HepG2 (cell line): ENCODE measurements around the gene IFIT3. TPM values are rescaled to one million over a fixed set of nuclear protein-coding genes. Genes with fewer than 3 reads are reported as not detected.

Source experiments
- ATAC-seq: fragments of 200-7000 bp; cut with Tn5 transposase; 3 replicates; pipeline ENCODE4 v1.9.1; 2020; ENCODE audit warnings: mild to moderate bottlenecking, moderate library complexity
- BruUV-seq: library from RNA; stranded (reverse); fragments of 400-500 nt; replicated peaks from 2 replicates; lab custom pipeline; 2021; lab: Mats Ljungman, UMichigan
- CTCF ChIA-PET: fragments of 300-600 bp; formaldehyde crosslinking; extraction: SDS; loops from one replicate; lab custom pipeline; 2021; ENCODE audit warnings: low total read pairs, inconsistent platforms, low intra/inter-chr PET ratio; lab: Yijun Ruan, JAX
- POLR2A ChIA-PET: fragments of 350-600 bp; sonication (Branson Sonifier 250); formaldehyde crosslinking; loops from one replicate; lab custom pipeline; 2020; ENCODE audit warnings: antibody characterized with exemption, inconsistent platforms; lab: Yijun Ruan, JAX
- DNase-seq: peaks from one replicate; pipeline ENCODE4 v3.0.0-alpha.2; 2015; ENCODE audit warnings: low spot score
- FAIRE-seq: peaks from 3 replicates; lab custom pipeline; 2011; peaks lifted over from hg19 to GRCh38; lab: Jason Lieb, UNC
- H2AFZ ChIP-seq: one replicate; pipeline ENCODE4 v1.6.1; 2011; ENCODE audit warnings: low read length, inconsistent platforms
- H3K27ac ChIP-seq: fragments of 300-600 bp; 3 replicates; pipeline ENCODE4 v1.8.0; 2011; ENCODE audit warnings: mixed run types, mild to moderate bottlenecking, mixed read lengths, low read length, inconsistent platforms; ENCODE audit not compliant: insufficient read depth; ENCODE audit errors: extremely low read length
- H3K27me3 ChIP-seq, 2 experiments: fragments of 200-600 bp in 1 of 2; 2 replicates in 1 of 2; 3 replicates in 1 of 2; pipeline versions ENCODE4 v1.6.0 to v1.8.0; 2011; ENCODE audit warnings: low read length in 2 of 2, mild to moderate bottlenecking in 2 of 2, moderate library complexity in 2 of 2, inconsistent platforms in 1 of 2; ENCODE audit not compliant: insufficient read depth in 2 of 2, control insufficient read depth in 1 of 2
- H3K36me3 ChIP-seq, 2 experiments: fragments of 200-600 bp in 1 of 2; replicated peaks in 1 of 2; 2 replicates in 1 of 2; 3 replicates in 1 of 2; pipeline versions ENCODE4 v1.5.1 to v1.8.0; 2011; ENCODE audit warnings: low read length in 2 of 2, inconsistent platforms in 1 of 2; ENCODE audit not compliant: insufficient read depth in 2 of 2, control insufficient read depth in 1 of 2
- H3K4me1 ChIP-seq: 2 replicates; pipeline ENCODE4 v1.5.1; 2012; ENCODE audit warnings: low read length, inconsistent platforms; ENCODE audit not compliant: insufficient read depth
- H3K4me2 ChIP-seq: 2 replicates; pipeline ENCODE4 v1.6.0; 2011; ENCODE audit warnings: low read depth, low read length, inconsistent platforms
- H3K4me3 ChIP-seq, 3 experiments: fragments of 200-600 bp in 1 of 3; sonication (generic), shearing (Covaris generic) in 1 of 3; replicated peaks in 1 of 3; 2 replicates each; pipeline ENCODE4 v1.5.1; 2011 to 2016; ENCODE audit warnings: low read length in 3 of 3, inconsistent platforms in 2 of 3, low read depth in 2 of 3, mild to moderate bottlenecking in 2 of 3, control low read depth in 1 of 3, mixed read lengths in 1 of 3; ENCODE audit not compliant: insufficient read depth in 1 of 3
- H3K79me2 ChIP-seq: one replicate; pipeline ENCODE4 v1.6.1; 2011; ENCODE audit warnings: low read length, inconsistent platforms; ENCODE audit not compliant: insufficient read depth
- H3K9ac ChIP-seq: 2 replicates; pipeline ENCODE4 v1.6.0; 2011; ENCODE audit warnings: mild to moderate bottlenecking, low read depth, low read length, inconsistent platforms; ENCODE audit not compliant: insufficient read depth
- H3K9me3 ChIP-seq: 2 replicates; pipeline ENCODE4 v1.5.1; 2012; ENCODE audit warnings: mild to moderate bottlenecking, low read length
- H4K20me1 ChIP-seq: 2 replicates; pipeline ENCODE4 v1.6.0; 2011; ENCODE audit warnings: inconsistent platforms, mild to moderate bottlenecking, low read length, moderate library complexity; ENCODE audit not compliant: insufficient read depth
- ARID5B ChIP-seq: IDR thresholded peaks from 2 replicates; pipeline ENCODE4 v1.4.0; 2020; ENCODE audit warnings: mild to moderate bottlenecking, missing genetic modification reagents
- BRCA1 ChIP-seq: sonication (generic); formaldehyde crosslinking; IDR thresholded peaks from 2 replicates; pipeline ENCODE4 v1.4.0; 2020; ENCODE audit warnings: missing genetic modification reagents
- GATAD1 ChIP-seq: IDR thresholded peaks from 2 replicates; pipeline ENCODE4 v1.6.1; 2016; ENCODE audit warnings: missing genetic modification reagents, missing compliant biosample characterization
- HNF4G ChIP-seq, 2 experiments: sonication (generic) in 1 of 2; formaldehyde crosslinking in 1 of 2; IDR thresholded peaks; 2 replicates each; pipeline versions ENCODE4 v1.4.0 to v1.6.1; 2011 to 2020; ENCODE audit warnings: borderline replicate concordance in 2 of 2, low read depth in 2 of 2, mild to moderate bottlenecking in 2 of 2, low read length in 1 of 2, missing genetic modification reagents in 1 of 2, moderate library complexity in 1 of 2
- KDM1A ChIP-seq: IDR thresholded peaks from 2 replicates; pipeline ENCODE4 v1.6.1; 2016; ENCODE audit warnings: missing compliant biosample characterization
- NCOA1 ChIP-seq: sonication (generic); formaldehyde crosslinking; IDR thresholded peaks from 2 replicates; pipeline ENCODE4 v1.9.0; 2021; ENCODE audit warnings: missing genetic modification reagents
- RFXAP ChIP-seq: sonication (generic); formaldehyde crosslinking; IDR thresholded peaks from 2 replicates; pipeline ENCODE4 v1.4.0; 2020; ENCODE audit warnings: missing genetic modification reagents, borderline replicate concordance
- ZNF136 ChIP-seq: sonication (generic); formaldehyde crosslinking; IDR thresholded peaks from 2 replicates; pipeline ENCODE4 v1.8.1; 2022; ENCODE audit warnings: low read depth, mild to moderate bottlenecking, moderate library complexity, missing genetic modification reagents
- ZNF773 ChIP-seq: sonication (generic); formaldehyde crosslinking; IDR thresholded peaks from 2 replicates; pipeline ENCODE4 v1.4.0; 2020; ENCODE audit warnings: missing genetic modification reagents, borderline replicate concordance
- WGBS: methylation state at CpG from one replicate; pipeline ENCODE4 v1.1.6; 2017; ENCODE audit warnings: low lambda C conversion rate; 5-methylcytosine and 5-hydroxymethylcytosine counted together
- in situ Hi-C: cut with HindIII; loops from 2 replicates; pipeline ENCODE4 v1.10.0; 2017; ENCODE audit warnings: low pct_unique_long_range_greater_than_20kb; ENCODE audit not compliant: extremely low pct_ligation_motif_present
- intact Hi-C: fragments of 100-400 bp; cut with micrococcal nuclease; formaldehyde crosslinking; loops from one replicate; pipeline ENCODE4 v1.10.0; 2022; ENCODE audit not compliant: unreplicated experiment
- polyA plus RNA-seq, 8 experiments: library from polyadenylated mRNA; depleted of rRNA in 3 of 8; stranded (reverse) in 7 of 8; unstranded in 1 of 8; fragments of >200 nt; fragmentation: Illumina TruSeq in 4 of 8; extraction: Trizol in 4 of 8; gene quantifications; 2 replicates each; pipeline versions ENCODE4 v1.2.1 to v1.2.3, GENCODE V29; 2011 to 2016; ENCODE audit warnings: low read depth in 4 of 8, missing spikeins in 1 of 8, mixed read lengths in 1 of 8; ENCODE audit not compliant: insufficient read depth in 1 of 8
- total RNA-seq, 5 experiments: library from RNA; depleted of rRNA; stranded (reverse); fragments of >200 nt; fragmentation: Illumina TruSeq; extraction: Trizol; gene quantifications; 2 replicates each; pipeline ENCODE4 v1.2.3, GENCODE V29; 2016; ENCODE audit warnings: low read depth in 1 of 5
- TF ChIP-seq, protein P1 (sequence below): IDR thresholded peaks from 2 replicates; pipeline ENCODE4 v1.6.1; 2016; ENCODE audit warnings: mild to moderate bottlenecking
- TF ChIP-seq, protein P2 (sequence below): sonication (generic); formaldehyde crosslinking; IDR thresholded peaks from 2 replicates; pipeline ENCODE4 v1.8.0; 2023; ENCODE audit warnings: mild to moderate bottlenecking, missing genetic modification reagents

Gene IFIT3
- total and polyA plus RNA-seq, 2 of the 13 experiments (the other 11 are each of a cell fraction or from before 2014, with no cell fraction given) = 0.48 to 3.1 TPM

- BruUV-seq = no TSS peak
- Histone ChIP-seq H3K9me3 (no peaks in the 10 kb centered on the region), H3K36me3 (no peaks in the 10 kb centered on the region), H3K27me3 (peaks cover 0 to 3% of the 10 kb centered on the region in 2 experiments; a peak in 1 of 5 replicates), H3K4me3 (no peak overlapping the region), H4K20me1 (no peaks in the 10 kb centered on the region), H3K9ac (no peak overlapping the region), H3K4me1 (peaks cover 24% of the 10 kb centered on the region), H3K4me2 (no peak overlapping the region), H2AFZ (no peak overlapping the region), H3K79me2 (no peaks in the 10 kb centered on the region), H3K27ac (no peak overlapping the region)
- in situ Hi-C loops (no loop called here), intact Hi-C loops (no loop called here)
- ChIA-PET POLR2A (no interaction called here), CTCF (no interaction called here)
- TF ChIP-seq HNF4G (IDR thresholded peaks at IDR 0.05; ENCODE audit: borderline replicate concordance, low read depth, low read length) (no peak), HNF4G (CRISPR knock-in tag; IDR thresholded peaks at IDR 0.05; ENCODE audit: borderline replicate concordance, low read depth) (no peak), GATAD1 (CRISPR knock-in tag) (no peak), ZNF136 (CRISPR knock-in tag) (no peak), ARID5B (CRISPR knock-in tag) (no peak), KDM1A (CRISPR knock-in tag) (no peak), BRCA1 (CRISPR knock-in tag) (no peak), RFXAP (CRISPR knock-in tag) (no peak), NCOA1 (no peak), ZNF773 (CRISPR knock-in tag) (no peak)
- TF ChIP-seq, protein P1, sequence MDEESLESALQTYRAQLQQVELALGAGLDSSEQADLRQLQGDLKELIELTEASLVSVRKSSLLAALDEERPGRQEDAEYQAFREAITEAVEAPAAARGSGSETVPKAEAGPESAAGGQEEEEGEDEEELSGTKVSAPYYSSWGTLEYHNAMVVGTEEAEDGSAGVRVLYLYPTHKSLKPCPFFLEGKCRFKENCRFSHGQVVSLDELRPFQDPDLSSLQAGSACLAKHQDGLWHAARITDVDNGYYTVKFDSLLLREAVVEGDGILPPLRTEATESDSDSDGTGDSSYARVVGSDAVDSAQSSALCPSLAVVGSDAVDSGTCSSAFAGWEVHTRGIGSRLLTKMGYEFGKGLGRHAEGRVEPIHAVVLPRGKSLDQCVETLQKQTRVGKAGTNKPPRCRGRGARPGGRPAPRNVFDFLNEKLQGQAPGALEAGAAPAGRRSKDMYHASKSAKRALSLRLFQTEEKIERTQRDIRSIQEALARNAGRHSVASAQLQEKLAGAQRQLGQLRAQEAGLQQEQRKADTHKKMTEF (CRISPR knock-in tag) = no peak
- TF ChIP-seq, protein P2, sequence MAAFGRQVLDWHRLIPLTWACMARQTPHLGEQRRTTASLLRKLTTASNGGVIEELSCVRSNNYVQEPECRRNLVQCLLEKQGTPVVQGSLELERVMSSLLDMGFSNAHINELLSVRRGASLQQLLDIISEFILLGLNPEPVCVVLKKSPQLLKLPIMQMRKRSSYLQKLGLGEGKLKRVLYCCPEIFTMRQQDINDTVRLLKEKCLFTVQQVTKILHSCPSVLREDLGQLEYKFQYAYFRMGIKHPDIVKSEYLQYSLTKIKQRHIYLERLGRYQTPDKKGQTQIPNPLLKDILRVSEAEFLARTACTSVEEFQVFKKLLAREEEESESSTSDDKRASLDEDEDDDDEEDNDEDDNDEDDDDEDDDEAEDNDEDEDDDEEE (CRISPR knock-in tag) = no peak
- ATAC-seq (no peak), FAIRE-seq (no peak), DNase-seq (no peak)
- 67% methylated on average over 4 of the region's 4 CpGs for WGBS
Observed at GRCh38 chr10:89304026-89304425, 23.8 kb upstream of the IFIT3 start.
